Measurements from ENCODE around the gene SLC6A2.

The SLC6A2 gene

DNA sequence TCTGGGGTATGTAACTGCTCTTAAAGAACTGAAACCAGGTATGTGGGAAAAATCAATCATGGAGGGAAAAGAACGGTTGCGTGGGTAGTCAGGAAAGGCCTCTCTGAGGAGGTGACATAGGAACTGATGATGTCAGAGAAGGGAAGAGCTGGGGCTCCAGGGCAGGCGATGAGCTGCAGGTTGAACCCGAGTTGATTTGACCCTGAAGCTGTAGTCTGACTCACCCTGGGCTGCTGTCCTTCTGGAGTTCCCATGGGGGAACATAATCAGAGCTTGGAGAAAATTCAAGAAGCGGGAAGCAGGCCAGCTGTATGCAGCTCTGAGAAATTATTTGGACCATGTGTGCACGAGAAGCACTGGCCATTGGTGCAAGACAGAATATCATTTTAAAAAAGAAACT lies 16.7 kb downstream of the SLC6A2 start:
- DNase-seq: no peak

DNA sequence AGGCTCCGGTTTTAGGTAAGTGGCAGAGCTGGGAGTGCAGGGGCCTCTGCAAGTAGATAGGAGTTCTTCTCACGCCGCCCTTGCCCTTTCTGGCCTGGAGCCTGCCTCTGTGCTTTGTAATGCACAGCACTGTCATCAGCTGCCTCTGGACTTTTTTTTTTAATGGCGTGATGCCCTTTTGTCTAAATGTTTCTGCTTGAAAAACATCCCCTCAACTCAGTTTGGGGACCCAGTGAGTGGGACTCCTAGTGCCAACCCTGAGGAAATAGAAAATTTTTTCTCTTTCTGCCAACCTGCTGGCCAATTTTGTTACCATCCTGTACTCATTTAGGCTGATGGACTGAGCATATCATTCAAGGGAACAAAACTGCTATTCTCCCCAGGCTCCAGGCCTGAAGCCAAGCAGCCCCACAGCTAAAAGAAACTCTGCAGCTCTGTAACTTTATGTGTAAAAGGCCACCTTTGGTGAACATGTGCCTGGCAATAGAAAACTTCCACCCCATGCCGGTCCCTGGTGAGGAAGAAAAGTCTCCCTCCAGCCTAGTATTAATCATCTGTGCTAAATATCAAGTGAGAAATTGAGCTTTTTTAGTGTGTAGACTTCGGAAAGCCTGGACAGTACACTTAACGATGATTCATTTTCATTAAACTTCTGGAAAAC lies 22.5 kb downstream of the SLC6A2 start:
- DNase-seq: no peak

DNA sequence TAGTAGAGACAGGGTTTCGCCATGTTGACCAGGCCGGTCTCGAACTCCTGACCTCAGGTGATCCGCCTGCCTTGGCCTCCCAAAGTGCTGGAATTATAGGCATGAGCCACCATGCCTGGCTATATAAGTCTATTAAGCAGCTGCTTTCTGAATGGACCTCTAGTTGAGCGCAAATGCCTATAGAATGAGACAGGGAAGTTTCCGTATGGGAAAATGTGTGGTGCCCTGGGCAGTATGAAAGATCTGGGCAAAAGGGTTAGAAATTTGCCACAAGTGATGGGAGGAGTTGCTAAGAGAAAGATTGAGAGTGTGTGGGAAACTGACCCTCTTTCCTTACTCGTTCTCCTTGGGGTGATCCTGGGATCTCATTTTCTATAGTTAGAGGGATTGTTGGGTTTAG lies 26.3 kb downstream of the SLC6A2 start:
- DNase-seq: no peak

DNA sequence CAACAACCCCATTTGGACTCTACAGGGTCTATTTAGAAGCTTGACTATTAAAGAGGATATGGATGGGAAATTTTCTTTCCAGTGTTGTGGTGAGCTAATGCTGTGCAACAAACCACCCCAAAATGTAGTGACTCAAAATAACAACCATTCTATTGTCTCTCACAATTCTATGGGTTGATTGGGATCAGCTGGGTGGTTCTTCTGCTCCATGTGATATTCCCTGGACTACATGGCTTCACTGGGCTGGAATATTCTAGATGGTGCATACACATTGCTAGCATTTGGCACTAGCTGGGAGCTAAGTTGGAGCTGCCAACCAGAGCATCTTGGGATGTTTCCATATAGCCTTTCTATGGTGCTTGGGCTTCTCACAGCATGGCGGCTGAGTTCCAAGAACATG lies 30.2 kb downstream of the SLC6A2 start:
- DNase-seq: no peak

DNA sequence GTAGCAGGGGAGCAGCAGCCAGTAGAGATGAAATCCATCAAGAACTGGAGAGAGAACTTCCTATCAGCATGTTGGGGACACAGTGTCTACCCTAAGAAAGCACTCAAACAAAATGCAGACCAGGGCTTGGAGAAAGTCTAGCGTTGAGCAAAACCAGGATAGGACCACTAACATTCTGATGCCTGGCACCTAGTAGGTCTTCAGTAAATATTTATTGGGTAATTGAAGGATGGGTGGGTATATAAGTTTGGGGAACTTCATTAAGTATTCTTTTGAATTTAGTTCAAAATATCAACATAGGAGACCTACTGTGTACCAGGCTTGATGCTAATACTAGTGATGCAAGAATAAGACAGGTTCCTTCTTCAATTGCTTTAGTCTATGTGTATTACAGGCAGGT lies 30.9 kb downstream of the SLC6A2 start:
- DNase-seq: no peak

DNA sequence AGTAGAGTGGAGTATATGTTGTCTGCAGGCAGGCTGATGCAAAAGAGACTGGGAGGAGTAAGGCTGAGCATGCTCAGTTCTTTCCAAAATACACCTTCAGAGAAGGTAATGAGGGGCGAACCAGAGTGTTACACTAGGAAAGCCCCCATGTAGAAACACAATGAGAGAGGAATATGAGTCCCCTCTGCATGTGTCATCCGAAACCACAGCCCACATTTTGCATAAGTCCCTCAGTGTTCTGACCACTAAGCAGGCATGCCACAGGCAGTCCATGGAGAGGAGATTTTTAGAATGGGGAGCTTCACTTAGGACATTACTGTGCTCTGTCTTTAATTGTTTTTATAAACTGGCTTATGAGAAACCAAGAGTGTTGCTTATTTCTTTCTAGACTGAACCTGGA lies 32.0 kb downstream of the SLC6A2 start:
- no peak for DNase-seq

DNA sequence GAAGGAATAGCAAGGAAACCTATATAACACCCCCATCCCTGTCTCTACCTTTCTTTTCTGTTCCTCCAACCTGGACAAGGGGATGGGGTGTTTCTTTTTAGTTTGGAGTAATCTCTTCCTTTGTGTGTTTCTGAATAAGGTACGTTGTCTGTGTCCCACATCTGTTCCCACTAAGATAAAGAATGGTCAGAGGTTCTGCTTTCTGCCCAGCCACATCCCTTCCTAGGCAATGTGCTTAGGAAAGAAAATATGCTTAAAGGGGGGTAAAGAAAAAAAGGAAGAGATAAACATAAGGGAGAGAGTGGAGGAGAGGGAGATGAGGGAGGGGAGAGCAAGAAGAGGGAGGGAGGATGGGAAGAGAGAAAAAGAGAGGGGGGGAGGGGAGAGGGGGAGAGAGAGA lies 35.1 kb downstream of the SLC6A2 start:
- DNase-seq: no peak

DNA sequence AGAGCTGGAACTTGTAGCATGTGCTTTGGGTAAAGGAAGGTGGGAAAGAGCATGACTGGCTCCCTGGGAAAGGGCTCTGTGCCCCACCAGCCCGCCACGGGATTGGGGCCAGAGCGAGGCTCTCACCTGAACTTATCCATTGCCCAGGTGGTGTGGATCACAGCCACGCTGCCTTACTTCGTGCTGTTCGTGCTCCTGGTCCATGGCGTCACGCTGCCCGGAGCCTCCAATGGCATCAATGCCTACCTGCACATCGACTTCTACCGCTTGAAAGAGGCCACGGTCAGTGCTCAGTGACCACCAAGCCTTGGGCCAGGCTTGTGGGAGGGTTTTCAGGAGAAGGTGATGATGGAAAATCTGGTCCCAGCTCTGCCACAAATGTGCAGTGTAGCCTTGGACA lies 36.0 kb downstream of the SLC6A2 start:
- DNase-seq: no peak

DNA sequence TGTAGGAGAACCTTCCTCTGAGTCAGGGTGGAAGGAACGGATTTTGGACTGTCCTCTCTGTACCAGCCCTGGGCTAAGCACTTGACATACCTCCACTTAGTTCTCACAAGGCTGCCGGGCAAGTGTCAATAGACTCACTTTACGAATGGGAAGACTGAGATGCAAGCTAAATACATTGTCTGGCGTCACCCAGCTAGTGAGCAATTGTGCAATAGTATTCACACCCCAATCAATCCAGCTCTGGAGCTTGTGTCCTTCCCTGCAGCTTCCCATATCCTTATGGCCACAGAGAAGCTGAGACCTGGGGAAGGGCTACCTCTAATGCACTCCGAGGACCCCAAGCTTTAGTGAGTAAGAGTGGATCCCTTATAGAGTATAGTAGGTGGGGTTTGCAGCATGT lies 39.8 kb downstream of the SLC6A2 start:
- DNase-seq: no peak

DNA sequence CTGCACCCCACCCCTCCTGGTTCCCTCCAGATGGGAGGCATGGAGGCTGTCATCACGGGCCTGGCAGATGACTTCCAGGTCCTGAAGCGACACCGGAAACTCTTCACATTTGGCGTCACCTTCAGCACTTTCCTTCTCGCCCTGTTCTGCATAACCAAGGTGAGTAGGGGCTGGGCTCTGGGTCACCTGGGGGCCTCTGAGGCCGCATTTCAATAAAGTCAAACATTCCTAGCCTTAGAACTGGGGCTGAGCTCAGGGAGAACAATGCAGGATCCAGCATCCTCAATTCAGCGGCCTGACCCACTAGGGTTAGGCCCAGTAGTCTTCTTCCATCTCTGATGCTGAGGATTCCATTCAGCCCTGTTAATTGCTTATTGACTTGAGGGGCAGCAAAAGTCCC lies 42.1 kb downstream of the SLC6A2 start:
- no peak for DNase-seq

DNA sequence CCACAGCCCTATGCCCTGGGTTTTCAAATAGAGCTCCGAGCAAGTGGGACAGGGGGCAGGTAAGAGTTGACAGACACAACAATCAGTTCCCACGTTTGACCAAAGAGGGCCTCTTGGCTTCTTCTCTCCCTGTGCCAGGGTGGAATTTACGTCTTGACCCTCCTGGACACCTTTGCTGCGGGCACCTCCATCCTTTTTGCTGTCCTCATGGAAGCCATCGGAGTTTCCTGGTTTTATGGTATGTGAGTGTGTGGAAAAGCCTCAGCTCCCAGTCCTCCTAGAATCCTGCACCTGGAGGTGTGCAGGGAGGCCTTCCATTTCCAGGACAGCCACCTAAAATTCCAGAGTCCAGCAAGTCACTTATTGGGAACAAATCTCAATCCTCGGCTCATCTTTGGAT lies 42.5 kb downstream of the SLC6A2 start:
- DNase-seq: no peak

DNA sequence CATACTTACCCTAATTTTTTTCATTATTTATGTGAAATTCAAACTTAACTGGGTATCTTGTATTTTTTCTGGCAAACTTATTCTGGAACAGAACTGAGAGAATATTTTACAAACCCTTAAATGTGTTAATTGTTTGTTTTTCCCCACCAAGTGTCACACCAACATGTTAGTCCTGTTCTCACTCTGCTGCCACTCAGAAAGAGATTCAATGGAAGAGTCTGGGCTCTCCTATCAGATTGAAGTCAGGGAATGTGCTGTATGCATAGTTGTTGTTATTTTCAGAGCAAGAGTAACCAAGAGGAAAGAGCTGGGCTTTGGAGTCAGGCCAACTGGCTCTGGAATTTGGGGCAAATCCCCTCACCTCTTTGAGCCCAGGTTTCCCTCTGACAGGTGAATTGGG lies 43.2 kb downstream of the SLC6A2 start:
- no peak for DNase-seq

DNA sequence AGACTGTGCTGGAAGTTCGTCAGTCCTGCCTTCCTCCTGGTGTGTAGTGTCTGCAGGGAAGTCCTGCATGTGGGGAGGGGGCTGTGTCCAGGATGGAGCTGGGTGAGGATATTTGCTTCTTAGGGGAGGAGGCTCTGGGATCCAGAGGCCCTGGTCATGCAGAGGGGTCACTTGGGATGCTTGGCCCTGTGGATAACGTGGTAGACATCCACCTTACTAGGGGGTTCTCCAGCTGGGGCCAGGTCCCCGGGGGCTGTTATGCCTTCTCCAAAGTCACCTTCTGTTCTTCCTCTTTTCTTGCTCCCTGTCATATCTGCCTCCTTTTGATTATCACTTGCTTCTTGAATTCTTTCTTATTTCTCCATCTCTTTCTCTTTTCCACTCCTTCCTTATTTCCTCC lies 43.8 kb downstream of the SLC6A2 start:
- no peak for DNase-seq

DNA sequence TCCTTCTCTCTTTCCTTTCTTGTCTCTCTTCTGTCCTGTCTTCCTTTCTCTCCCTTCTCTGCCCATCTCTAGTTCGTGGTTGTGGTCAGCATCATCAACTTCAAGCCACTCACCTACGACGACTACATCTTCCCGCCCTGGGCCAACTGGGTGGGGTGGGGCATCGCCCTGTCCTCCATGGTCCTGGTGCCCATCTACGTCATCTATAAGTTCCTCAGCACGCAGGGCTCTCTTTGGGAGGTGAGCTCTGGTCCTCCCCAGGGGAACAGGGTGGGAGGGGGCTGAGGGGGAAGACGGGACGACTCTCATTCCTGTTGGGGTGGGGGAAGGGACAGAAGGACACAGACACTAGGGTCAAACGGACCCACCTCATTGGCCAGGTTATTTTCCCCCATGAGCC lies 44.3 kb downstream of the SLC6A2 start:
- no peak for DNase-seq

DNA sequence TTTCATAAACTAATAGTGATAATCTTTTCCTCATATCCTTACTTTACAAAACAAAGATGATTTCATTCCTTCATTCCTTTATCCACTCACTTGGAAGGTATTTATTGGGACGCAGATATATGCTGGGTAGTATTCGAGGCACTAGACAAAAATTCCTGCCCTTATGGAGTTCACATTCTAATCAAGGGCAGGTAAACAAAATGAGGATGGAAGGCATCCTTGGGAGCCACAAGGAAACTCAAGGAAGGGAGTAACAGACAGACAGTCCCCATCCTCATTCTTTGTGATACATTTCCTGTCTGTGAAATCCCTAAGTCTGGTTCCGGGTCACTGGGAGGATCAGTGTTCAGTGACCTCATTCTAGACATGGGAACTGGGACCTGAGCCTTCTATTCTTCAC lies 45.2 kb downstream of the SLC6A2 start:
- no peak for DNase-seq

DNA sequence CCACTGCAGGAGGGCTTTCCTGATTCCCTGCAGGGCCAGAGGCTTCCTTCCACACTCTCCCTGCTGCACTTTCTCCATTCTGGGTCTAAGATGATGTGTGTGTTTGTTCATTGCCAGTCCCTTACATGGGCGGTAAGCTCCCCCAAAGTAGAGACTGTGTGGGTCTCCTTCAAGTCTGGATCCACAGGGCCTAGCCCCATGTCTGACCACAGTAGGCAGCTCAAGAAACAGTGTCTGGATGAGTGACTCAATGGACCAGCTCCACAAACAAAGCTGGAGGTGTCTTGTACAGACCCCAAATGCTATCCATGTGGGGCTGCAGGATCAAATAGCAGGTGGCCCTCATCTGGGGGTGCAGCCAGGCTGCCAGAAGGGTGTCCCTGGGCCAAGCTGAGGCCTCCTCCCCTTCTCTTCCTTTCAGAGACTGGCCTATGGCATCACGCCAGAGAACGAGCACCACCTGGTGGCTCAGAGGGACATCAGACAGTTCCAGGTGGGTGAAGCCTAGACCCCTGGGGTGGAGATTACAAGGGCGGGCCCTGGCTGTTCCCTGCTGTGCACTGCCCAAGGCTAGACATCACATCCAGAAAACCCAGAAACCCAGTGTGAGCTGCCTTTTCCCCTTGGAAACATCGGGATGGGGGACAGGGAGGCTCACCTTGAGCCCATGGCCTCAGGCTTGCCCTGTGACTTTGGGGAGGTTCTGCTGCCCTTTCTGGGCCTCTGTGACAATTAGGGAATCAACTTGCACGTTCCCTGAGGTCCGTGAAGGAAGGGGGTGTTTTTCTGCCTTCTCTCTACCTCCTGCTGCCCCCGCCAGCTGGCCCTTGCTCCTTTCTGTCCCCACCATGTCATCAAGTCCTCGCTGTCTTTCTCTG lies 45.9 kb downstream of the SLC6A2 start:
- DNase-seq: no peak

DNA sequence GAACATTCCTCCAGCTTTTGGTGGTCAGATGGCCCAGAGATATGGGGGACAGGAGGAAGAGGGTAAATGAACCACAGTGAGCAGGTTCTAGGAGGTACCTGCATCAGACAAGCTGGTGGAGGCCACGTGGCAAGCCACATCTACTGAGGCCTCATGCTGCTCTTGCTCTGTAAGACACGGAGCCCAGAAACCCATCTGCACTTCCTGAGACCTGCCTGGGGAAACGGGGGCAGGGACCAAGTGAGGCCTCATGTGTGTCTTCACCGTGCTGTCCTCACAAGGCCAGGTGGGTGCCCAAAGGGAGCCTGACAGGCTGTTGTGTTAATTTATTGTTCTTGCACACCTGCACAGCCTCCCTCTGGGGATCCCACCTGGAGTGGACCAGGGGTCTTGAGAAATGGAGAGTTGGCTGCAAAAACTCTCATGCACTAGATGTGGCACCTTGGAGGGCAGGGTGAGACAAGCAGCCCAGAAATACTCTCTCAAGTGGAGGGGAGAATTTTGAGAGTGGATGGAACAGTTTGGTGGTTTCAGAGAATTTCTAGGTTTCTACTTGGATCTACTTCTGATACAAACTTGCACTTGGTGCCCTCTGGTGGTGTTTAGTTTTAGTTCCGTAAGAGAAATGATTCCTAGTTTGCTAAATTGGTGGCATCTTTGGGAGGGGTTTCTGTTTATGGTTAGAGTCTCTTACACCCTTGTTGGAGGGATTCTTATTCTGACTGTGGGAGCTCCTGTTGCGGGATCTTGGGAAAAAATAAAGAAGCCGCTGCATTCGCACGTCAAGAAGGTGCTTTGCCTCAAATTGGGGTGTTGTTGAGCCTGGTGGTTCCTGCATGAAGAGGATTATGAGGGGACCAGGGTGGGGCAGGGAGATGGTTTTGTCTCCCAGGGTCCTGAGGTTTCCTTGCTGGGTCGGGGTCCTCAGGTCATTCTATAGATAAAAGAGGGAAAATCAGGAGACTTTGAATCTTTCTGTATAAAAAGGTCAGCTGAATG lies 47.5 kb downstream of the SLC6A2 start:
- no peak for DNase-seq

DNA sequence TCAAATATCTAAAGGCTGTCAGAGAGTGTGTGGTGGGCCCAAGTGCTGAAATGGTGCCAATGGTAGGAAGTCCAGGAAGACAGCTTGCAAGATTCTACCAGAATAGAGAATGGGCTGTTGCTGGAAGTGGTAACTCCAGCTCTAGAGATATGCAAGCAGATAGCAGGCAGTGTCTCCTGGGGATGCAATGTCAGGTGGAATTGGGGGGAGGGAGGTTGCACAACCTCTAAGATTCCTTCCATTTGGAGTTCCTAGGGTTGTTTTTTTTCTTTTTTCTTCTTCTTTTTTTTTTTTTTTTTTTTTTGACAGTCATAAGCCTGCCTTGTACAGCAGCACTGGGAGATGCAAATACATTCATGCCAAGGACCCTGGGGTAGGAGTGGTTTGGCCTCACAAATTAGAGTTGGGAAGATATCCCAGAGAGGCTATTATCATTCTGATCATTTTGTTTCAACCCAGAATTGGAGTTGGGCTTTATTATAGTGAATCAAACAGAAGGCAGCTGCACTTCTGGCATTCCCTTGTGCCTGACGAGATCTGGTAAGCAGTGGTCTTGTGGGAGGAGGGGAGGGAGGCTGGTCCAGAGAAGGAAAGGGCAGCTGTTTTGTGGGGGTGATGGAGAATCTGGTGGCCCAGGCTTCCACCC lies 51.1 kb downstream of the SLC6A2 start:
- DNase-seq: no peak

DNA sequence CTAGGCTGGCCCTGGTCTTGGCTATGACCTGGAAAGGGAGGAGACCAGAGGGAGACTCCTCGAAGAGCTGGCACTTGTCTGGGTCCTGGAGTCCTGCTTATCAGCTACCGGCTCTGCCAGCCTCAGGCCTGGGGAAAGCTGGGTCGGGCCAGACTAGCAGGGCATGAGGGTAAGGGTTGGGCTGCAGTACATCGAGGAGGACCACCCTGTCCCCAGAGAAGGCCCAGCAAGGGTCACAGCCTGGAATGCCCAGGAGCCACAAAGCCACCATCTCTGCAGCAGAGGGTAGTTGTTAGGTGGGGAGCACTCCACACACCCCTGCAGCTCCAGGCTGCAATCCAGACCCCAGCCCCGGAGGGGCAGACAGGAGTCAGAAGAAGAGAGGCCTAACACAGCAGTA lies 54.0 kb downstream of the SLC6A2 start:
- no peak for DNase-seq

DNA sequence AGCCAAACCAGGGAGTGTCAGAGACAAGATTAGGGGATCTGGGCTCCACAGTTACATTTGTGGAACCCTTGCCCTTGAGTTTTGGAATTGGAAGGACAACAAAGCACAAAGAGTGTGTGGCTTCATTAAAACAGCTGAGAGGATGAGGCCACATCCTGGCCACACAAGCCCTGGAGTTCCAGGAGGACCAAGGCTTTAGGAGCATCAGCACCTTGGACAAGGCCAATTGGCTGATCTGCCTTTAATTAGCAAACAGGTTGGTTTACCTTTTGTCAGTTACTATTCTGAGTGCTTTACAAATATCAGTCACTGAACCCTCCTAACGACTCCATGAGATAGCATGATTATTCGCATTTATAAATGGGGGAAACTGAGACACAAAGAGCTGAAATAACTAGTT lies 54.7 kb downstream of the SLC6A2 start:
- DNase-seq: no peak

DNA sequence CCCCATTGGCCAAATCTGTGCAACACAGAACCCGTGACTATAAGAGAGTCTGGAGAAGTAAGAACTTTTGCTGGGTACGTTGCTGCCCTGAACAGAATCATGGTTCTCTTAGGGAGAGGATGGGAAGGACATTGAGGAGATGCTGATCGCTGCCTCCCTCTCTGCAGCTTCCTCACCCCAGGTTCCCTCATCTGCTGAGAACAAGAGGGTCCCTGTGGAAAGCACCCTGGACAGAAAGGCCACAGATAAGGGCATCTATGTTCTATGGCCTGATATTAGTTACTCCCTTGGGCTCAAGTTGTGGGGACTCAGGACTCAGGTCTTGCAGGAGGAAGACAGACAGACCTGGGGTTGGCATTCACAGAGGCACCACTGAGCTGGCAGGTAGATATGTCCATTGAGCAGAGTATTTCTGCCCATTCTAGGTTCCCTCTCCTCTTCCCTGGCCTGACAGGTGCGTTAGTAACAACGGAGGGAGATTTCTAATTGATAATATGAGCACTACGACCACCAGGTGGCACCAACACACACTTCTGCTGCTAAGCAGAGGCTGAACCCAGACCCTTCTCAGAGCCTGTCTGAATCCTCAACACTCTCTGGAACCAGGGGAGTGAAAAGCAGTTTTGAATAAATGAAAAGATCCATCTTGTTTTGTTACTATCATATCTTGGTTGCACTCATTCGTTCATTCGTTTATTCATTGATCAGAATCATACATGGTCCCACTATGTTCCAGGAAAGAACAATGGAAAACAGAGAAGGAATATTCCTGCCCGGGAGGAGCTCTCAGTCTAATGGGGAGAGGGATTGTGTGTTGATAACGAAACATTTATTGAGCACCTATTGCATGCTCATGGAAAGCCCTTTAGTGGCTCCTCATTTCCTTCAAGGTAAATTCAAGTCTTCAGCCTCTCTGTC lies 56.4 kb downstream of the SLC6A2 start:
- no peak for DNase-seq

DNA sequence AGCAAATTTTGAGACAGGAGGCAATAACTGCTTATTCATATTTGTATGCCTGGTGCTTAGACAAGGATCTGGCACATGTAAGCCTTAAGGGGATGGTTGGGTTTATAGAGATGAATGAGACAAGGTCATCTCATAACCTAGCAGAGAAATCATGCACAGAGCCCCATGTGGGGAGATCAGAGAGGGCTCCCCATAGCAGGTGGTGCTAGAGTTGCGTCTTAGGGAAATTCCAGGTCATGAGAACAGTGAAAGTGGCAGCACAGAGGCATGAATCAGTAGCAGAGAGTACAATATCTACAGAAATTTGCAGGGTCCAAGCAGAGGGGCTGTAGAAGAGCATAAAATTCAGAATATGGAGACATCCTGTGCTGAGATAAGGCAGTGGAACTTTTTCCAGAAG lies 57.3 kb downstream of the SLC6A2 start:
- no peak for DNase-seq

All from DMS 273 treated with DMSO at 0.1 percent for 48 hours (cell line).